Hepatocyte (in vitro differentiated cells): ENCODE measurements around the gene TRPM2. TPM values are rescaled to one million over a fixed set of nuclear protein-coding genes. Genes with fewer than 3 reads are reported as not detected.

Experiments used
- DNase-seq: peaks from one replicate; pipeline ENCODE4 v3.0.0-alpha.2; 2016; ENCODE audit warnings: low spot score
- H2AFZ ChIP-seq: fragments of 200-600 bp; sonication (generic); 2 replicates; pipeline ENCODE4 v1.6.0; 2016; ENCODE audit warnings: antibody characterized with exemption, mild to moderate bottlenecking
- H3K27ac ChIP-seq: fragments of 200-600 bp; sonication (generic); 2 replicates; pipeline ENCODE4 v1.5.1; 2016; ENCODE audit warnings: mild to moderate bottlenecking
- H3K27me3 ChIP-seq: fragments of 200-600 bp; sonication (generic); 2 replicates; pipeline ENCODE4 v1.6.1; 2016
- H3K36me3 ChIP-seq: fragments of 200-600 bp; sonication (generic); replicated peaks from 2 replicates; pipeline ENCODE4 v1.5.1; 2016; ENCODE audit warnings: low read depth; ENCODE audit not compliant: insufficient read depth
- H3K4me1 ChIP-seq: fragments of 200-600 bp; sonication (generic); 2 replicates; pipeline ENCODE4 v1.5.1; 2016; ENCODE audit warnings: mild to moderate bottlenecking, moderate library complexity; ENCODE audit not compliant: insufficient read depth
- H3K4me2 ChIP-seq: fragments of 200-600 bp; sonication (generic); 2 replicates; pipeline ENCODE4 v1.6.0; 2016
- H3K4me3 ChIP-seq: fragments of 200-600 bp; sonication (generic); 2 replicates; pipeline ENCODE4 v1.5.1; 2016; ENCODE audit warnings: mild to moderate bottlenecking
- H3K79me2 ChIP-seq: fragments of 200-600 bp; sonication (generic); 2 replicates; pipeline ENCODE4 v1.6.0; 2017; ENCODE audit warnings: mild to moderate bottlenecking
- H3K9me2 ChIP-seq: fragments of 200-600 bp; sonication (generic); replicated peaks from 2 replicates; pipeline ENCODE4 v1.6.0; 2017; ENCODE audit warnings: mild to moderate bottlenecking; ENCODE audit not compliant: insufficient read depth
- H3K9me3 ChIP-seq: fragments of 200-600 bp; sonication (generic); 2 replicates; pipeline ENCODE4 v1.5.1; 2016; ENCODE audit warnings: low read depth, mild to moderate bottlenecking
- H4K20me1 ChIP-seq: fragments of 200-600 bp; sonication (generic); 2 replicates; pipeline ENCODE4 v1.6.0; 2016; ENCODE audit warnings: mild to moderate bottlenecking; ENCODE audit not compliant: insufficient read depth, poor library complexity, severe bottlenecking
- CTCF ChIP-seq: fragments of 200-600 bp; sonication (generic); IDR thresholded peaks from 2 replicates; pipeline ENCODE4 v1.5.1; 2016; ENCODE audit warnings: antibody characterized with exemption, mild to moderate bottlenecking; ENCODE audit not compliant: poor library complexity
- EZH2 ChIP-seq: fragments of 200-600 bp; sonication (generic); IDR thresholded peaks from 2 replicates; pipeline ENCODE4 v1.6.1; 2016; ENCODE audit warnings: antibody characterized with exemption, mild to moderate bottlenecking, borderline replicate concordance
- EZH2phosphoT487 ChIP-seq: fragments of 200-600 bp; sonication (generic); IDR thresholded peaks from one replicate; pipeline ENCODE4 v1.6.1; 2018; ENCODE audit warnings: antibody characterized with exemption, mild to moderate bottlenecking, low read depth, moderate library complexity; ENCODE audit not compliant: unreplicated experiment, severe bottlenecking
- WGBS: methylation state at CpG from one replicate; pipeline ENCODE4 v1.1.6; 2016; ENCODE audit warnings: low lambda C conversion rate; ENCODE audit errors: missing lambda C conversion rate; 5-methylcytosine and 5-hydroxymethylcytosine counted together
- polyA plus RNA-seq: library from polyadenylated mRNA; unstranded; fragments of >200 nt; fragmentation: Nextera tagmentation; extraction: Ambion mirVana; gene quantifications from 2 replicates; pipeline ENCODE4 v1.2.1, GENCODE V29; 2016
- total RNA-seq: library from RNA; depleted of rRNA; stranded (reverse); fragments of >200 nt; gene quantifications from 2 replicates; pipeline ENCODE4 v1.2.3, GENCODE V29; 2014

The TRPM2 gene
- total and polyA plus RNA-seq, 2 experiments from 2014 or later, result 0.25 to 0.50 TPM

GRCh38 chr21:44461005-44461404 lies 107.6 kb downstream of the TRPM2 start:
- H4K20me1 ChIP-seq, result no peaks in the 10 kb centered on the region
- H3K36me3 ChIP-seq, result no peaks in the 10 kb centered on the region
- H3K79me2 ChIP-seq, result peaks cover 4% of the 10 kb centered on the region
- H3K9me2 ChIP-seq, result no peaks in the 10 kb centered on the region
- H3K9me3 ChIP-seq, result no peaks in the 10 kb centered on the region
- H3K4me3 ChIP-seq, result no peak overlapping the region
- H3K27me3 ChIP-seq, result no peaks in the 10 kb centered on the region
- 96% methylated on average over 7 of the region's 8 CpGs for WGBS
- H3K4me1 ChIP-seq, result peaks cover 13% of the 10 kb centered on the region
- DNase-seq, result no peak
- no peak overlapping the region for H2AFZ ChIP-seq
- no peak overlapping the region for H3K4me2 ChIP-seq
- no peak overlapping the region for H3K27ac ChIP-seq
- no peak for TF ChIP-seq EZH2phosphoT487
- TF ChIP-seq EZH2, result no peak
- TF ChIP-seq CTCF, result no peak

- H3K27me3 ChIP-seq, result no peaks in the 10 kb centered on the region
- no peaks in the 10 kb centered on the region for H3K9me2 ChIP-seq
- peaks cover 4% of the 10 kb centered on the region for H3K79me2 ChIP-seq
- no peak overlapping the region for H3K4me2 ChIP-seq
- no peaks in the 10 kb centered on the region for H3K9me3 ChIP-seq
- peaks cover 9% of the 10 kb centered on the region for H3K4me1 ChIP-seq
- TF ChIP-seq CTCF (peak; percentile 21), EZH2 (no peak)
- H2AFZ ChIP-seq, result no peak overlapping the region
- no peak overlapping the region for H3K27ac ChIP-seq
- H4K20me1 ChIP-seq, result no peaks in the 10 kb centered on the region
- DNase-seq, result no peak
- 71% methylated on average over 15 of the region's 15 CpGs for WGBS
- H3K36me3 ChIP-seq, result no peaks in the 10 kb centered on the region
- no peak overlapping the region for H3K4me3 ChIP-seq
These were observed 108.1 kb downstream of the TRPM2 start for GRCh38 chr21:44461464-44462001.

GRCh38 chr21:44462086-44462833 lies 108.8 kb downstream of the TRPM2 start:
- TF ChIP-seq EZH2, result no peak
- TF ChIP-seq CTCF, result no peak
- no peak for TF ChIP-seq EZH2phosphoT487
- no peak overlapping the region for H3K4me2 ChIP-seq
- H3K27me3 ChIP-seq, result no peaks in the 10 kb centered on the region
- 88% methylated on average over 25 of the region's 25 CpGs for whole genome bisulfite sequencing
- H3K27ac ChIP-seq, result no peak overlapping the region
- H3K4me3 ChIP-seq, result no peak overlapping the region
- DNase-seq, result no peak
- no peaks in the 10 kb centered on the region for H3K36me3 ChIP-seq
- no peaks in the 10 kb centered on the region for H4K20me1 ChIP-seq
- H3K79me2 ChIP-seq, result no peaks in the 10 kb centered on the region
- peaks cover 9% of the 10 kb centered on the region for H3K4me1 ChIP-seq
- no peaks in the 10 kb centered on the region for H3K9me2 ChIP-seq
- no peaks in the 10 kb centered on the region for H3K9me3 ChIP-seq
- no peak overlapping the region for H2AFZ ChIP-seq
